Activated T-cell treated with anti-CD3 and anti-CD28 coated beads, Interleukin-2, amount 50 U/mL, for 24 hours (primary cell): Measurements from ENCODE around the gene PRKAR1B.

Source experiments
- DNase-seq: peaks from one replicate; pipeline ENCODE4 v3.0.0-alpha.2; 2020
- H3K27ac Mint-ChIP-seq: 2 replicates; pipeline ENCODE4 v1.8.0; 2020; ENCODE audit warnings: mild to moderate bottlenecking, mixed read lengths
- H3K27me3 Mint-ChIP-seq: 2 replicates; pipeline ENCODE4 v1.8.0; 2020; ENCODE audit warnings: mixed read lengths
- H3K36me3 Mint-ChIP-seq: 2 replicates; pipeline ENCODE4 v1.8.0; 2020; ENCODE audit warnings: low read depth, mixed read lengths
- H3K4me1 Mint-ChIP-seq: 2 replicates; pipeline ENCODE4 v1.8.0; 2020; ENCODE audit warnings: low read depth, mixed read lengths
- H3K4me3 Mint-ChIP-seq: 2 replicates; pipeline ENCODE4 v1.8.0; 2020; ENCODE audit warnings: mild to moderate bottlenecking, moderate library complexity, mixed read lengths
- H3K9me3 Mint-ChIP-seq: 2 replicates; pipeline ENCODE4 v1.8.0; 2020; ENCODE audit warnings: mixed read lengths

Gene PRKAR1B

GRCh38 chr7:726084-726853 is 812 bp downstream of the PRKAR1B start, which contains the start of gene DNAAF5:
Gene DNAAF5 (plus strand): TSS chr7:726699. CDS start chr7:726721, 22 bp downstream.
- peaks cover 37% of the 10 kb centered on the region for H3K4me1 Mint-ChIP-seq
- H3K9me3 Mint-ChIP-seq = peaks cover 10% of the 10 kb centered on the region
- H3K27me3 Mint-ChIP-seq = no peaks in the 10 kb centered on the region
- peak within 1 kb of the TSS; percentile 91 for H3K27ac Mint-ChIP-seq
- H3K4me3 Mint-ChIP-seq = peak within 1 kb of the TSS; percentile 88
- peak; percentile 94 for DNase-seq
- H3K36me3 Mint-ChIP-seq = peaks cover 76% of the 10 kb centered on the region

DNA sequence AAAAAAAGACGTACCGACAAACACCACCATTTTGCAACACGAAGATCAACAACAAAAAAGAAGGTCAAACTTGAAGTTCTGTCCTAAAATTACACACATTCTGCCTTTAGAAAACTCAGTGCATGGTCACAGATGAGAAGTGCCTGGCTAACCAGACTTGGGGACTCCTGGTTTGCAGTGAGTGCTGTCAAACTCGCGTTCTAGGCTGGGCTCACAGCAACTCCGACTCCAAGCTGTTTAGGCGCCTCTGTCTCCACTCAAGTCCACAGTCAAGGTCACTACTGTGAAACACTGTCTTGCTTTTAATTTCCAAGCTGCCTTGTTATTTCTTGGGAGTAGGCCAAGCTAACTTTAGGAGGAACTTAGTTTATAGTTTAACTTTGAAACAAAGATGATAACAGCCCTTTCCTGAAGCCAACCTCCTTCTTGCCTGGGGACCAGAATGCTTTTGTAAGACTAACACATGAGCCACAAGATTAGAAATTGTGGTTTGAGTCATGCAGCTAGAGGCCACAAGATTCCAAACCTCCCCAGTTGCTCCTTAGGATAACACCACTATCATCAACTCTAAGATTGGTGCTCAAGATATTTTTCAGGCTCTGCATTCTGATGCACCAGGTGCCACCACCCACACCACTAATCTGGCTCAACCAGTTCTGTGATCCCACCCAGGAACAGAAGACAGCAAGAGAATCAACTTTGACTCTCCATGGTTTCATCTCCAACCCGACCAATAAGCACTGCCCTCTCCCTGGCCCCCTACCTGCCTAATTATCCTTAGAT is 1.7 kb downstream of the PRKAR1B start:
- Mint-ChIP-seq H3K4me3 (peak overlapping the region; percentile 88), H3K4me1 (peaks cover 36% of the 10 kb centered on the region), H3K9me3 (peaks cover 10% of the 10 kb centered on the region), H3K36me3 (peaks cover 81% of the 10 kb centered on the region), H3K27ac (peak overlapping the region; percentile 91), H3K27me3 (no peaks in the 10 kb centered on the region)
- no peak for DNase-seq

- no peaks in the 10 kb centered on the region for H3K27me3 Mint-ChIP-seq
- peaks cover 76% of the 10 kb centered on the region for H3K36me3 Mint-ChIP-seq
- H3K9me3 Mint-ChIP-seq = peaks cover 10% of the 10 kb centered on the region
- peaks cover 31% of the 10 kb centered on the region for H3K4me1 Mint-ChIP-seq
- H3K27ac Mint-ChIP-seq = no peak overlapping the region
- H3K4me3 Mint-ChIP-seq = no peak overlapping the region
- DNase-seq = no peak
These were observed 2.8 kb downstream of the PRKAR1B start for GRCh38 chr7:724298-724697.

GRCh38 chr7:723541-723940 is 3.5 kb downstream of the PRKAR1B start:
- Mint-ChIP-seq H3K4me3 (no peak overlapping the region), H3K27ac (no peak overlapping the region), H3K27me3 (no peaks in the 10 kb centered on the region), H3K9me3 (peaks cover 10% of the 10 kb centered on the region), H3K36me3 (peaks cover 68% of the 10 kb centered on the region), H3K4me1 (peaks cover 27% of the 10 kb centered on the region)
- DNase-seq = peak; percentile 21

- no peak overlapping the region for H3K27ac Mint-ChIP-seq
- no peak overlapping the region for H3K4me3 Mint-ChIP-seq
- peaks cover 20% of the 10 kb centered on the region for H3K4me1 Mint-ChIP-seq
- no peaks in the 10 kb centered on the region for H3K27me3 Mint-ChIP-seq
- H3K36me3 Mint-ChIP-seq = peaks cover 61% of the 10 kb centered on the region
- DNase-seq = no peak
- peaks cover 10% of the 10 kb centered on the region for H3K9me3 Mint-ChIP-seq
These were observed 5.3 kb downstream of the PRKAR1B start for GRCh38 chr7:721619-722248.

DNA sequence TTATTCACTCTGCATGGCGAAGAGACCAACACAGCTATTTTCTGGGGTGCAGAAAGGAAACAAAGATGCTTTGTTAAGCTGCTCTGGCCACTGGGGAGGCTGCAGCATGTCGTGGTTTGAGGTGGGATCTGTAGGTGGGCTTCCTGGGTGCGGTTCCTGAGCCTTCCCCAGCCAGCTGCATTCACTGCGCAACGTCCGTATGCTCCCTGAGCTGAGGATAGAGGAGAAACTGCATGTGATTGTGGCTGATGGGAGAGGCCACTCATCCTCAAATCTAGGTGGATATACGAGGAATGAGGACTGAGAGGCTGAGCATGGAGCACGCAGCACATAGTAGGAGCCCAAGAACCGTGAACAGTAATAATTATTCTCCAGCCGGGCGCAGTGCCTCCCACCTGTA is 10.4 kb downstream of the PRKAR1B start:
- H3K4me1 Mint-ChIP-seq = peaks cover 16% of the 10 kb centered on the region
- peak; percentile 11 for DNase-seq
- no peak overlapping the region for H3K4me3 Mint-ChIP-seq
- peaks cover 1% of the 10 kb centered on the region for H3K9me3 Mint-ChIP-seq
- H3K36me3 Mint-ChIP-seq = peaks cover 26% of the 10 kb centered on the region
- H3K27me3 Mint-ChIP-seq = no peaks in the 10 kb centered on the region
- H3K27ac Mint-ChIP-seq = no peak overlapping the region

- DNase-seq = peak; percentile 25
- Mint-ChIP-seq H3K27ac (no peak overlapping the region), H3K27me3 (no peaks in the 10 kb centered on the region), H3K4me3 (no peak overlapping the region), H3K9me3 (no peaks in the 10 kb centered on the region), H3K36me3 (peaks cover 25% of the 10 kb centered on the region), H3K4me1 (peaks cover 19% of the 10 kb centered on the region)
These were observed 10.9 kb downstream of the PRKAR1B start for GRCh38 chr7:716222-716621.

DNA sequence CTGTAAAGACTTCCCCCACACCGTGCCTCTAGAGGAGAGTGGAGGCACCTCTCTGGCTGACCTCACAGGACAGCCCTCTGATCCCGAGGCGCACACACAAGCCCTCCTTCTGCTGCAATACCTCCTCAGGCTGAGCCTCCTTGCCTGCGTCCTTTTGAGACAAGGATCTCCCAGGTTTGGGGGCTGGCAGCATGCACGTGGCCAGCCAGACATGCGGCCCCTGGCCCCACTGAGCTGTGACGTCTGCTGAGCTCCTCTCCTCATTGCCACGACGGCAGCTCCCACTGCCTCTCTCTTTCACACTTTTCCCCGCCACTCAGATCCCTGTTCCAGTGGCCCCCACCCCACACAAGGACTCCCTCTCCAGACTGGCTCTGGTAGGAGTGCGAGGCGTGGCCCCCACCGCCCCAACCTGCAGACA is 12.8 kb downstream of the PRKAR1B start:
- H3K9me3 Mint-ChIP-seq = no peaks in the 10 kb centered on the region
- H3K4me3 Mint-ChIP-seq = no peak overlapping the region
- peaks cover 24% of the 10 kb centered on the region for H3K36me3 Mint-ChIP-seq
- peaks cover 20% of the 10 kb centered on the region for H3K4me1 Mint-ChIP-seq
- DNase-seq = peak; percentile 27
- no peaks in the 10 kb centered on the region for H3K27me3 Mint-ChIP-seq
- no peak overlapping the region for H3K27ac Mint-ChIP-seq

DNA sequence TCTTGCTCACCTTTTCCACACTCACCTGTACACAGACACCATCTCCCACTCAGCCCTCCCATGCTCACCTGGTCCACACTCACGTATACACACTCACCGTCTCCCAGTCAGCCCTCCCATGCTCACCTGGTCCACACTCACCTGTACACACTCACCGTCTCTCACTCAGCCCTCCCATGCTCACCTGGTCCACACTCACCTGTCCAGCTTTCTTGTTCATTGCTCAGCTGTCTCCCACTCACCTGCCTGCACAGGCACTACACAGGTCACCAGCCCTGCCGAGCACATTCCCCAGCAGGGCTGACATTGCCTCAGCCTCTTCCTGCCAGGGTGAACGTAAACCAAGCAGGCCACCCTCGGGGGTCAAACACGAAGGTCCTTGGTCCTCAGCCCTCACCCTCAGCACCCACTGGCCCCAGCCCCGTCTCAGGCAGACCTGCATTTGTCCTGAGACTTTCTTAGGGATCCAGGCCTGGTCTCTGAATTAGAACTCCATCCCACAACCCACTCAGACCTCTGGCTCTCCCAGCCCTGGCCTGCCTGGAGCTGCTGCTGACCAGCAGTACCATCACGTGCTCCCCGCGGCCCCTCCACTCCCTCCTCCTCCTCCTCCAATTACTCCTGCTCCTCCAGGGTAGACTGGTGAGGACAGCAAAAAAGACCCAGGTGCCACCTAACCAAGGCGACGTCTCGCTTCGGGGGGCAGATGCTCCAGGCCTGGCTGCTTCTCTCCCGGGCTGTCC is 13.4 kb downstream of the PRKAR1B start:
- peak overlapping the region; percentile 37 for H3K27ac Mint-ChIP-seq
- H3K4me1 Mint-ChIP-seq = peaks cover 20% of the 10 kb centered on the region
- H3K4me3 Mint-ChIP-seq = peak overlapping the region; percentile 30
- DNase-seq = peak; percentile 28
- H3K9me3 Mint-ChIP-seq = no peaks in the 10 kb centered on the region
- no peaks in the 10 kb centered on the region for H3K27me3 Mint-ChIP-seq
- H3K36me3 Mint-ChIP-seq = peaks cover 24% of the 10 kb centered on the region

DNA sequence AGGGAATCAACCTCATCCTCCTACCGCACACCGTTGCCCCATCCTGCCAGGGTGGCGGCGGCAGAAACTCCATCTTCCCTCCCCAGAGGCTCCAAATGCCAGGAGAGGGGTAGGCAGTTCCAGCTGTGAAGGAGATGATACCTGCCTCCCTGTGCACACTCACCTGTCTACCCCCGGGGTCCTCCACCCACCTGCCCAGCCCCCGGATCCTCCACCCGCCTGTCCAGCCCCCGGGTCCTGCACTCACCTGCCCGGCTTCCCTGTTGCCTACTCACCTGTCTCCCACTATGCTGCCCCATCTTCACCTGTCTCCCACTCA is 14.0 kb downstream of the PRKAR1B start:
- Mint-ChIP-seq H3K9me3 (no peaks in the 10 kb centered on the region), H3K27me3 (no peaks in the 10 kb centered on the region), H3K4me3 (peak overlapping the region; percentile 61), H3K36me3 (peaks cover 25% of the 10 kb centered on the region), H3K27ac (peak overlapping the region; percentile 37), H3K4me1 (peaks cover 20% of the 10 kb centered on the region)
- DNase-seq = no peak

- H3K4me1 Mint-ChIP-seq = peaks cover 20% of the 10 kb centered on the region
- H3K36me3 Mint-ChIP-seq = peaks cover 31% of the 10 kb centered on the region
- peak overlapping the region; percentile 57 for H3K27ac Mint-ChIP-seq
- peak overlapping the region; percentile 61 for H3K4me3 Mint-ChIP-seq
- H3K9me3 Mint-ChIP-seq = no peaks in the 10 kb centered on the region
- DNase-seq = peak; percentile 39
- no peaks in the 10 kb centered on the region for H3K27me3 Mint-ChIP-seq
These were observed 14.5 kb downstream of the PRKAR1B start for GRCh38 chr7:712381-713138.

DNA sequence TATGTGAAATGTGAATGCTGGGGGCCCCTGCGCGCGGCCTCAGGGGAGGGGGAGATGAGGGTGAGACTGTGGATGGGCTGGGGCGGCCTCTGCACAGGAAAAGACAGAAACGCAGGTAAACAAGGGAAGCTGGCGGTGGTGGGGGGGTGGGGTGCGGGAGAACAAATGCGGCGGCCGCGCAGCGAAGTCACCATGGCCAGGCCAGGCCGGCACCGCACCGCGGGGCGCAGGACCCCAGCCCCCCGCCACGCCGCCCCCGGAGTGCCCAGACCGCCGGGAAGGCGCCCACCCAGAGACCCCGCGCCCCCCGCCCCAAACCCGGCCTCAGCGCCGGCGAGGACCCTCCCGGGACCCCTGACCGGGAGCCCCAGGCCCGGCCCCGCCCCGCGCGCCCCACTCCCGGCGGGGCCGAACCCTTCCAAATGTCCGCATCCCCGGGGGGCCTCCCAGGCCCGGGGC is 15.1 kb downstream of the PRKAR1B start:
- no peak for DNase-seq
- no peaks in the 10 kb centered on the region for H3K27me3 Mint-ChIP-seq
- no peak overlapping the region for H3K27ac Mint-ChIP-seq
- peaks cover 37% of the 10 kb centered on the region for H3K36me3 Mint-ChIP-seq
- peaks cover 20% of the 10 kb centered on the region for H3K4me1 Mint-ChIP-seq
- H3K4me3 Mint-ChIP-seq = no peak overlapping the region
- no peaks in the 10 kb centered on the region for H3K9me3 Mint-ChIP-seq

DNA sequence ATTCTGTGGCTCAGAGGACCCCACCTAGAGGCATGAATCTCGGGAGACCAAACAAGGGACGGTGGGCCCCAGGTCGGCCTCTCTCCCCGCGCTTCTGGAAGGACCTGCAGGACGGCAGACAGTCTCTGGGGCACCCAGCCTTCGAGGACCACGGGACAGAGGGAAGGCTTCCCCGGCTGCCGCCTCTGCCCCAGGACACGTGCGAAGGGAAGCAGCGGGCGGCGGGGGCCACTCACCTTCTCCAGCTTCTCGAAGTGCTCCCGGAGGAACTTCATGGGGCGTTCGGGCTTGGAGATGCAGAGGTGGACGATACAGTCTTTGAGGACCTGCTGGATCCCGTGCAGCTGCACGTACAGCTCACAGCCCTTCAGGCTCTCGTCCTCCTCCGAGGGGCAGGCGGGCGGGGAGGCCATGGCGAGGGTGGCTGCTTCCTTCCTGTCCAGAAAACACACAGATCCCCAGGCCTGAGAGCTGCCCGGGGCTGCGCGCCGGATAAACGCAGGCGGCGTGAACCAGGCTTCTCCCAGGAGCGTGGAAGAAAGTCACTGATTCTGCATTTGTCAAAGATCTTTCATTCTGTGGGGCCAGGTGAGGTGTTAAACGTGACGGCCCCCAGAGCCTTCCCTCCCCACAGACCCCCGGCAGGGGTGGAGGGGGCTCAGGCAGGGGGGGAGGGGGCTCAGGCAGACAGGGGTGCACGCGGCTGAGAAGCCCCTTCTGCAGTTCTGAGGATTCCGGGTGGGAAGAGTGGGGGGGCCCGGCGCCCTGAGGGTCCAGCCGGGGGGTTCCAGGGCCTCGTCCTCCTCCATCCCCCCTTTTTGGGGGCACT is 15.8 kb downstream of the PRKAR1B start:
- Mint-ChIP-seq H3K9me3 (no peaks in the 10 kb centered on the region), H3K27ac (peak overlapping the region; percentile 44), H3K4me3 (peak overlapping the region; percentile 54), H3K27me3 (no peaks in the 10 kb centered on the region), H3K36me3 (peaks cover 38% of the 10 kb centered on the region), H3K4me1 (peaks cover 16% of the 10 kb centered on the region)
- peak; percentile 32 for DNase-seq
